GM10847 (cell line): ENCODE data around the gene SCGN.

ENCODE experiments used
- POLR2A ChIP-seq: IDR thresholded peaks from 2 replicates; pipeline ENCODE4 v1.6.1; 2011; ENCODE audit not compliant: insufficient read length; ENCODE audit errors: extremely low read depth

Gene SCGN

GRCh38 chr6:25660512-25660911, 8.5 kb downstream of the SCGN start:
- TF ChIP-seq POLR2A, result no peak

DNA sequence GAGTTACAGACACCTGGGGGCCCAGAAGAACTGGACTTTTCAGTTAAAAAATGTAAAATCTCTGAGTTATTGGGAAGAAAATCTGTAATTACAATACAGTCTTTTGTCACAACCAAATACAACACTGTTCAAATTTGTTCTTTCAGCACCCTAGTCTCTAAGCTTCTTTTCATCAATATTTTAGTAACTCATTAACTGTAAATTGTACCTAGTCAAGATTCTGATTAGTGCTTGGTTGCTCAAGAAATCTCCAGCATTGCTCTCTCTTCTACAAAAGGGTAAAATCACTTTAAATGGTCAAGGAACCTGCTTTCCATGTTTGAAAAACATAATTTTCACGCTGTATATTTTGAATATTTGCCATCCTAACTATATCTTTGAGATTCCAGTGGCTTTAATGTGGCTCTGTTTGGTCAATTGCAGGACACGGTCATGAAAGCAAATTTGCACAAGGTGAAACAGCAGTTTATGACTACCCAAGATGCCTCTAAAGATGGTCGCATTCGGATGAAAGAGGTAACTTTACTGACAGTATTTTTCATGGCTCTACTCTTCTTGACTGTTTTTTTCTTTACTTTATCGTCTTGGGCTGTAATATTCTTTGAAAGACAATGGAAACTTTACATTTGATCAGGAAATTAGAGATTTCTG, 9.2 kb downstream of the SCGN start:
- no peak for TF ChIP-seq POLR2A

DNA sequence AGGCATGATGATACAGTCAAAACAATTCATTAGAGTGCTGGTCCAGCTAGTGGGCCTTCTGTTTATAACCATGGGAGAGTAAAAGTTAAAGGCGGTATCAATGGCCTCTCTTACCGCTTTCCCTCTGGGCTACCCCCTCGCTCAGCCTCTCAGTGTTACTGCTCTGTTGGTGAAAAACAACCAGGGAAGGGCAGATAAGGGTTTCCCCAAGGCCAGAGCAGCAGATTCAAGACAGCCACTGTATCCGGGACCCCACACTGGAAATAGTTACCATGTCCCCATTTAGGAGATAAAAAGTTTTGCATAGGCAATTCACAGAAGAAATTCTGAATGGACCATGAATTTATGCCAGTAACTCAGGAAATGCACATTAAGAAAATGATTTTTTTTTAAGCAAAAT, 13.4 kb downstream of the SCGN start:
- TF ChIP-seq POLR2A, result no peak

DNA sequence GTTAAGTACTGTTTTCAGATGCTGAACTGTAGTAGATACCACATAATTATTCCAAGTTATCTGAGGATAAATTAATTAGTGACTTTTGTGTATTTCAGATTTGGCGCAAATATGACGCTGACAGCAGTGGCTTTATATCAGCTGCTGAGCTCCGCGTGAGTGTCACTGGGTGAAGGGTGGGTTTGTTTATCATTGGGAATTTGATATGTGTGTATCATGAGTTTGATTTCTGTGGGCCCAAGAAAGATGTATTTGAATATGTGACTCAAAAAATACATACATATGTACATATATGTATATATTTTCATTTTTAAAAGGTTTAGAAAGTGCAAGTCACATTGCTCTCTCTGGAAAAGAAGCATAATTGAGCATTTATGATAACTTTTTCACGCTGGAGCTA, 17.4 kb downstream of the SCGN start:
- no peak for TF ChIP-seq POLR2A

DNA sequence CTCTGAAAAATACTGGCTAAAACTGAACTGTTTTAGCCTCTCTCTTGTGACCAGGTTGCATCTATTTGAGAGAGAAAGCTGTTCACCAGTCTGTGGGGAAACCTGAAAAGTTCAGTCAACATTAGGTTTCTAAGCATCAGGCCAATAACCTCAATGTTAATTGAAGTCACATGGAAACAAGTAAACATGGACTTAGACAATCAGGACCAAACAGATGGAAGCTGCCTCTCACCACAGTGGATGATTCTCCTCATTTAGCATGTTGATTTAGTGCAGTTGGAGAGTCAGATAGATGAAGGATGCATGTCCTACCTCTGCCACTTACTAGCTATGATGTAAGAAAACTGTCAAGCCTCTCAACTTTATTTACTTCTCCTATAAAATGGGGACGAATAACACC, 18.2 kb downstream of the SCGN start:
- TF ChIP-seq POLR2A, result no peak

GRCh38 chr6:25670793-25671513, 18.9 kb downstream of the SCGN start:
- TF ChIP-seq POLR2A, result no peak

GRCh38 chr6:25671652-25672051, 19.6 kb downstream of the SCGN start:
- TF ChIP-seq POLR2A, result no peak

- no peak for TF ChIP-seq POLR2A
Observed at GRCh38 chr6:25675167-25675566, 23.2 kb downstream of the SCGN start.

DNA sequence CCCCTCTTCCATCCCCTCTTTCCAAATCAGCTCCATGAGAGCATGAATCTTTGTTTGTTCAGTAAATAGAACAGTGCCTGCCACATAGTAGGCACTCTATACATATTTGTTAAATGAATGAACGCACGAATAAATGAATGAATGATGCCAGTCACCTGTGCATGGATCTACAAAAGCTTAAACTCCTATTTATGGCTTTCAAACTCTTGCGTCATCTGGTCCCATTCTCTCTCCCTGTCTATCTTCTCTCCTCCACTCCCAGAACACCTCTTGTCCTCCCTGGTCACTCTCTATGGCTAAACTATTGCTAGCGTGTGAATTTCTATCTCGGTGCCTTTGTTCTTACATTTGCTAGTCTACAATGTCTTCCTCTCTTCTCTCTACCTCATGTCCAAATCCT, 24.8 kb downstream of the SCGN start:
- TF ChIP-seq POLR2A, result no peak

GRCh38 chr6:25681848-25682247, 29.8 kb downstream of the SCGN start:
- TF ChIP-seq POLR2A, result no peak

- TF ChIP-seq POLR2A, result no peak
Observed at GRCh38 chr6:25682324-25682723, 30.3 kb downstream of the SCGN start.

- no peak for TF ChIP-seq POLR2A
Observed at GRCh38 chr6:25684565-25684964, 32.5 kb downstream of the SCGN start.

GRCh38 chr6:25685251-25685650, 33.2 kb downstream of the SCGN start:
- no peak for TF ChIP-seq POLR2A

GRCh38 chr6:25685896-25686295, 33.9 kb downstream of the SCGN start:
- no peak for TF ChIP-seq POLR2A

DNA sequence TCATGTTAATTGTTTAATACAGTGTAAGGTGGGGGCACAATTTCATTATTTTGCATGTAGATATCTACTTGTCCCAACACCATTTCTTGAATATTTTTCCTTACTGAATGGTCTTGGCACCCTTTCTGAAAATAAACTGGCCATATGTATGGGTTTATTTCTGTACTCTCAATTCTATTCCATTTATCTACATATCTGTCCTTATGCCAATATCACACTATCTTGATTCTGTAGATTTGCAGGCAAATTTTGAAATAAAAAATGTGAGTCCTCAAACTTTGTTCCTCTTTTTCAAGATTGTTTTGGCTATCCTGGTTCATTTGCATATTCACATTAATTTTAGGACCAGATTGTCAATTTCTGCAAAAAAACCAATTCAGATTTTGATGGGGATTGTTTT, 34.8 kb downstream of the SCGN start:
- TF ChIP-seq POLR2A, result no peak

- TF ChIP-seq POLR2A, result no peak
Observed at GRCh38 chr6:25689966-25690365, 38.0 kb downstream of the SCGN start.

DNA sequence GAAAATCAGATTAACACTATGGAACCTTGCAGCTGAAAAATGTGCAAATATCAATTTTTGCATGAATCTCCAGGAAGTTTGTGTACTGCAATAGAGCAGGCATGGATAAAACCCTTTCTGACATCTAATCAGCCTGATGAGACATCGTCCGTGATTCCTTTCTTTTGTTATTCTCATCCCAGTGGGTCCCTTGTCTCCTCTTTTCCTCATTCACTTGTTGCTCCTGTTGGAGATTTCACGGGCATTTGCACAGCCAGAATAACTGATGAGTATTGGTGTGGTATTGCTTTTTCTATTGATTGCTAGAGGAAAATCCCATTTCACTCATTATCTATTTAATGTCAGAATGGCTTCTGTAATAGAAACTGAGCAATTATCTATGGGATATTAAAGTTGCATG, 39.9 kb downstream of the SCGN start:
- TF ChIP-seq POLR2A, result no peak
